WTC11 (cell line): ENCODE data around the gene STARD10. TPM values are rescaled to one million over a fixed set of nuclear protein-coding genes. Genes with fewer than 3 reads are reported as not detected.

Experiments used
- ATAC-seq: fragments of 200-7000 bp; cut with Tn5 transposase; 2 replicates; pipeline ENCODE4 v1.10.0; 2021; ENCODE audit warnings: mild to moderate bottlenecking, moderate library complexity
- CTCF ChIA-PET: fragments of 300-600 bp; sonication (Branson Sonifier 250); formaldehyde crosslinking; loops from one replicate; lab custom pipeline; 2021; ENCODE audit warnings: antibody characterized with exemption; lab: Charles Lee
- POLR2A ChIA-PET: fragments of 350-600 bp; sonication (Branson Sonifier 250); formaldehyde crosslinking; loops from one replicate; lab custom pipeline; 2021; ENCODE audit warnings: antibody characterized with exemption; lab: Charles Lee
- DNase-seq: peaks from one replicate; pipeline ENCODE4 v3.0.0; 2021; ENCODE audit warnings: low spot score
- H3K27ac Mint-ChIP-seq: 2 replicates; pipeline ENCODE4 v1.8.0; 2021; ENCODE audit warnings: mixed read lengths
- H3K27me3 Mint-ChIP-seq: 2 replicates; pipeline ENCODE4 v1.8.0; 2021; ENCODE audit warnings: low read depth, mild to moderate bottlenecking, moderate library complexity, mixed read lengths
- H3K36me3 Mint-ChIP-seq: 2 replicates; pipeline ENCODE4 v1.8.0; 2021; ENCODE audit warnings: mixed read lengths
- H3K4me1 Mint-ChIP-seq: 2 replicates; pipeline ENCODE4 v1.8.0; 2022; ENCODE audit warnings: mixed read lengths
- H3K4me3 Mint-ChIP-seq: 2 replicates; pipeline ENCODE4 v1.8.0; 2021; ENCODE audit warnings: mild to moderate bottlenecking, moderate library complexity, mixed read lengths
- H3K9me3 Mint-ChIP-seq: 2 replicates; pipeline ENCODE4 v1.8.0; 2021; ENCODE audit warnings: mixed read lengths
- CBFB ChIP-seq: sonication (generic); formaldehyde crosslinking; IDR thresholded peaks from 2 replicates; pipeline ENCODE4 v1.8.1; 2022; ENCODE audit warnings: mild to moderate bottlenecking, low read depth, missing genetic modification reagents
- CTCF ChIP-seq: fragments of 200-600 bp; IDR thresholded peaks from 2 replicates; pipeline ENCODE4 v1.8.0; 2022; ENCODE audit warnings: antibody characterized with exemption
- E2F4 ChIP-seq: sonication (generic); formaldehyde crosslinking; IDR thresholded peaks from 2 replicates; pipeline ENCODE4 v1.8.1; 2022; ENCODE audit warnings: low read depth, mild to moderate bottlenecking, moderate library complexity, missing genetic modification reagents, borderline replicate concordance
- ELF4 ChIP-seq: sonication (generic); formaldehyde crosslinking; IDR thresholded peaks from 2 replicates; pipeline ENCODE4 v1.8.1; 2022; ENCODE audit warnings: low read depth, mild to moderate bottlenecking, moderate library complexity, missing genetic modification reagents
- FOXP4 ChIP-seq: sonication (generic); formaldehyde crosslinking; IDR thresholded peaks from 2 replicates; pipeline ENCODE4 v1.8.0; 2022; ENCODE audit warnings: mild to moderate bottlenecking, missing genetic modification reagents
- GRHL2 ChIP-seq: fragments of 250-450 bp; sonication (Bioruptor Pico); IDR thresholded peaks from 2 replicates; pipeline ENCODE4 v1.8.0; 2022; ENCODE audit warnings: mild to moderate bottlenecking, moderate library complexity; ENCODE audit not compliant: insufficient replicate concordance, severe bottlenecking
- HMGXB4 ChIP-seq: sonication (generic); formaldehyde crosslinking; IDR thresholded peaks from 2 replicates; pipeline ENCODE4 v1.8.1; 2023; ENCODE audit warnings: mild to moderate bottlenecking, moderate library complexity, missing genetic modification reagents
- JAZF1 ChIP-seq: fragments of 250-450 bp; sonication (Bioruptor Pico); IDR thresholded peaks from 2 replicates; pipeline ENCODE4 v1.9.0; 2021; ENCODE audit warnings: moderate library complexity, mild to moderate bottlenecking, inconsistent platforms
- KAT7 ChIP-seq: sonication (generic); formaldehyde crosslinking; IDR thresholded peaks from 2 replicates; pipeline ENCODE4 v1.8.1; 2023; ENCODE audit warnings: missing genetic modification reagents, mild to moderate bottlenecking, borderline replicate concordance
- MAX ChIP-seq: sonication (generic); formaldehyde crosslinking; IDR thresholded peaks from 2 replicates; pipeline ENCODE4 v1.8.0; 2022; ENCODE audit warnings: mild to moderate bottlenecking, missing genetic modification reagents
- RORB ChIP-seq: fragments of 250-450 bp; sonication (Bioruptor Pico); IDR thresholded peaks from 2 replicates; pipeline ENCODE4 v1.9.0; 2021; ENCODE audit warnings: mild to moderate bottlenecking
- SMAD4 ChIP-seq: sonication (generic); formaldehyde crosslinking; IDR thresholded peaks from 2 replicates; pipeline ENCODE4 v1.8.0; 2022; ENCODE audit warnings: mild to moderate bottlenecking, missing genetic modification reagents
- USF1 ChIP-seq: sonication (generic); formaldehyde crosslinking; IDR thresholded peaks from 2 replicates; pipeline ENCODE4 v1.8.0; 2022; ENCODE audit warnings: mild to moderate bottlenecking, missing genetic modification reagents
- ZNF232 ChIP-seq: sonication (generic); formaldehyde crosslinking; IDR thresholded peaks from 2 replicates; pipeline ENCODE4 v1.8.0; 2022; ENCODE audit warnings: mild to moderate bottlenecking, missing genetic modification reagents
- ZNF671 ChIP-seq: fragments of 250-450 bp; sonication (Bioruptor Pico); IDR thresholded peaks from 2 replicates; pipeline ENCODE4 v1.8.0; 2021; ENCODE audit warnings: mild to moderate bottlenecking
- total RNA-seq: library from RNA; stranded (reverse); gene quantifications from 3 replicates; pipeline ENCODE4 v1.2.3, GENCODE V29; 2021
- TF ChIP-seq, protein P1 (sequence below): sonication (generic); formaldehyde crosslinking; IDR thresholded peaks from 2 replicates; pipeline ENCODE4 v1.8.1; 2023; ENCODE audit warnings: mild to moderate bottlenecking, missing genetic modification reagents, borderline replicate concordance

The STARD10 gene
- total RNA-seq, 1 experiment from 2014 or later = 32.0 TPM

- ATAC-seq = peak; percentile 97
- no peaks in the 10 kb centered on the region for H3K36me3 Mint-ChIP-seq
- ChIA-PET POLR2A (no interaction called here), CTCF (interaction anchor here (0.5 to 8.7 kb wide), 24 partner anchors 13 to 414 kb away, joined by 3 to 83 read pairs (median 5); partner anchors contain the start of gene STARD10)
- TF ChIP-seq GRHL2 = no peak
- peak; percentile 59 for TF ChIP-seq CTCF
- no peak for TF ChIP-seq USF1 (CRISPR knock-in tag)
- TF ChIP-seq MAX (CRISPR knock-in tag) = peak; percentile 53
- no peak for TF ChIP-seq E2F4 (CRISPR knock-in tag)
- no peak for TF ChIP-seq JAZF1
- no peak overlapping the region for H3K4me3 Mint-ChIP-seq
- H3K27ac Mint-ChIP-seq = no peak overlapping the region
- peaks cover 9% of the 10 kb centered on the region for H3K4me1 Mint-ChIP-seq
- peak; percentile 90 for DNase-seq
- H3K9me3 Mint-ChIP-seq = no peaks in the 10 kb centered on the region
- peaks cover 6% of the 10 kb centered on the region for H3K27me3 Mint-ChIP-seq
These were observed 37.9 kb upstream of the STARD10 start for GRCh38 chr11:72831521-72832300.

- CTCF ChIA-PET = interaction anchor here (0.8 to 8.7 kb wide), 4 partner anchors 105 to 358 kb away, joined by 3 to 83 read pairs (median 3); partner anchors contain the start of gene FCHSD2
- H3K27me3 Mint-ChIP-seq = peaks cover 6% of the 10 kb centered on the region
- no peak for ATAC-seq
- no peaks in the 10 kb centered on the region for H3K9me3 Mint-ChIP-seq
- H3K4me1 Mint-ChIP-seq = peaks cover 9% of the 10 kb centered on the region
- POLR2A ChIA-PET = no interaction called here
- no peak overlapping the region for H3K4me3 Mint-ChIP-seq
- H3K27ac Mint-ChIP-seq = no peak overlapping the region
- DNase-seq = no peak
- no peaks in the 10 kb centered on the region for H3K36me3 Mint-ChIP-seq
- no peak for TF ChIP-seq SMAD4 (CRISPR knock-in tag)
- TF ChIP-seq, all 79 proteins: peak for 0
These were observed 36.2 kb upstream of the STARD10 start for GRCh38 chr11:72829884-72830533.

- H3K27ac Mint-ChIP-seq = no peak overlapping the region
- no peaks in the 10 kb centered on the region for H3K36me3 Mint-ChIP-seq
- CTCF ChIA-PET = interaction anchor here (0.8 to 8.7 kb wide), 4 partner anchors 104 to 358 kb away, joined by 3 to 83 read pairs (median 3); partner anchors contain the start of gene FCHSD2
- DNase-seq (no peak), ATAC-seq (no peak)
- POLR2A ChIA-PET = no interaction called here
- H3K4me1 Mint-ChIP-seq = peaks cover 9% of the 10 kb centered on the region
- H3K4me3 Mint-ChIP-seq = no peak overlapping the region
- no peaks in the 10 kb centered on the region for H3K9me3 Mint-ChIP-seq
- peaks cover 11% of the 10 kb centered on the region for H3K27me3 Mint-ChIP-seq
- TF ChIP-seq, protein P1, sequence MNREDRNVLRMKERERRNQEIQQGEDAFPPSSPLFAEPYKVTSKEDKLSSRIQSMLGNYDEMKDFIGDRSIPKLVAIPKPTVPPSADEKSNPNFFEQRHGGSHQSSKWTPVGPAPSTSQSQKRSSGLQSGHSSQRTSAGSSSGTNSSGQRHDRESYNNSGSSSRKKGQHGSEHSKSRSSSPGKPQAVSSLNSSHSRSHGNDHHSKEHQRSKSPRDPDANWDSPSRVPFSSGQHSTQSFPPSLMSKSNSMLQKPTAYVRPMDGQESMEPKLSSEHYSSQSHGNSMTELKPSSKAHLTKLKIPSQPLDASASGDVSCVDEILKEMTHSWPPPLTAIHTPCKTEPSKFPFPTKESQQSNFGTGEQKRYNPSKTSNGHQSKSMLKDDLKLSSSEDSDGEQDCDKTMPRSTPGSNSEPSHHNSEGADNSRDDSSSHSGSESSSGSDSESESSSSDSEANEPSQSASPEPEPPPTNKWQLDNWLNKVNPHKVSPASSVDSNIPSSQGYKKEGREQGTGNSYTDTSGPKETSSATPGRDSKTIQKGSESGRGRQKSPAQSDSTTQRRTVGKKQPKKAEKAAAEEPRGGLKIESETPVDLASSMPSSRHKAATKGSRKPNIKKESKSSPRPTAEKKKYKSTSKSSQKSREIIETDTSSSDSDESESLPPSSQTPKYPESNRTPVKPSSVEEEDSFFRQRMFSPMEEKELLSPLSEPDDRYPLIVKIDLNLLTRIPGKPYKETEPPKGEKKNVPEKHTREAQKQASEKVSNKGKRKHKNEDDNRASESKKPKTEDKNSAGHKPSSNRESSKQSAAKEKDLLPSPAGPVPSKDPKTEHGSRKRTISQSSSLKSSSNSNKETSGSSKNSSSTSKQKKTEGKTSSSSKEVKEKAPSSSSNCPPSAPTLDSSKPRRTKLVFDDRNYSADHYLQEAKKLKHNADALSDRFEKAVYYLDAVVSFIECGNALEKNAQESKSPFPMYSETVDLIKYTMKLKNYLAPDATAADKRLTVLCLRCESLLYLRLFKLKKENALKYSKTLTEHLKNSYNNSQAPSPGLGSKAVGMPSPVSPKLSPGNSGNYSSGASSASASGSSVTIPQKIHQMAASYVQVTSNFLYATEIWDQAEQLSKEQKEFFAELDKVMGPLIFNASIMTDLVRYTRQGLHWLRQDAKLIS (CRISPR knock-in tag) = no peak
- TF ChIP-seq ZNF232 (CRISPR knock-in tag) (no peak), ELF4 (no peak), CBFB (CRISPR knock-in tag) (no peak), HMGXB4 (no peak), RORB (CRISPR knock-in tag) (no peak), KAT7 (no peak), ZNF671 (no peak), FOXP4 (no peak), E2F4 (CRISPR knock-in tag) (no peak)
These were observed 35.3 kb upstream of the STARD10 start for GRCh38 chr11:72829178-72829577.
